ENCODE measurements around the gene REG1B. TPM values are rescaled to one million over a fixed set of nuclear protein-coding genes. Genes with fewer than 3 reads are reported as not detected.

Gene REG1B
- not detected in 2 replicates for total RNA-seq

GRCh38 chr2:79087785-79088364 is at the start of gene REG1B:
REG1B (minus strand) TSS chr2:79087993; CDS start chr2:79087612, 381 bp downstream.

GRCh38 chr2:79120194-79120713 is 32.5 kb upstream of the REG1B start, which contains the start of gene REG1A:
REG1A (plus strand) TSS chr2:79120488; CDS start chr2:79120862, 374 bp downstream.

Other genes with a start within 250 kb of the REG1B start
- gene REG3G, start 62.3 kb downstream of the REG1B start, total RNA-seq, result not detected in 2 replicates
- not detected in 2 replicates for gene REG1A, start 32.5 kb upstream of the REG1B start, total RNA-seq
- gene REG3A, start 71.8 kb upstream of the REG1B start, total RNA-seq, result not detected in 2 replicates

Measured in uterine smooth muscle cell (primary cell).